Stomach (tissue), 9 donors: ENCODE data around the gene CIROP. TPM values are rescaled to one million over a fixed set of nuclear protein-coding genes. Genes with fewer than 3 reads are reported as not detected.

Experiments used
- DNase-seq, 2 donors: peaks; one replicate each; pipeline versions ENCODE4 v3.0.0 to v3.0.0-alpha.2; 2013 to 2019
- H3K27ac ChIP-seq, 5 donors: fragments of 200-600 bp in 4 of 5; sonication (generic) in 4 of 5; one replicate each; pipeline ENCODE4 v1.5.1; 2013 to 2019; ENCODE audit warnings: mild to moderate bottlenecking in 1 of 5, moderate library complexity in 1 of 5
- H3K27me3 ChIP-seq, 3 donors: fragments of 200-600 bp; sonication (generic); one replicate each; pipeline ENCODE4 v1.5.1; 2017 to 2019; ENCODE audit warnings: mixed run types in 1 of 3
- H3K36me3 ChIP-seq, 4 donors: fragments of 200-600 bp; sonication (generic); 1 replicate in 3 of 4; 2 replicates in 1 of 4; pipeline ENCODE4 v1.5.1; 2016 to 2019
- H3K4me1 ChIP-seq, 4 donors: fragments of 200-600 bp; sonication (generic); one replicate each; pipeline ENCODE4 v1.5.1; 2016 to 2019
- H3K4me3 ChIP-seq, 4 donors: fragments of 200-600 bp; sonication (generic) in 3 of 4; one replicate each; pipeline ENCODE4 v1.5.1; 2016 to 2019; ENCODE audit warnings: mild to moderate bottlenecking in 1 of 4
- H3K9me3 ChIP-seq, 4 donors: fragments of 200-600 bp; sonication (generic); one replicate each; pipeline ENCODE4 v1.5.1; 2016 to 2019
- EP300 ChIP-seq: sonication (generic); formaldehyde crosslinking; IDR thresholded peaks from one replicate; pipeline ENCODE4 v1.6.1; 2017; ENCODE audit warnings: antibody characterized with exemption
- POLR2A ChIP-seq, 4 donors: fragments of 450-650 bp; IDR thresholded peaks; one replicate each; pipeline ENCODE4 v1.6.1; 2016; ENCODE audit warnings: antibody characterized with exemption in 4 of 4, control low read depth in 2 of 4, mild to moderate bottlenecking in 1 of 4, moderate library complexity in 1 of 4
- POLR2AphosphoS5 ChIP-seq, 3 donors: sonication (generic); formaldehyde crosslinking; IDR thresholded peaks; one replicate each; pipeline ENCODE4 v1.6.1; 2016; ENCODE audit warnings: antibody characterized with exemption in 3 of 3
- WGBS, 5 donors: extraction: QIAGEN DNeasy Blood & Tissue Kit in 3 of 5; methylation state at CpG; one replicate each; pipeline versions ENCODE4 v1.1.5 to v1.1.7; 2013 to 2018; 5-methylcytosine and 5-hydroxymethylcytosine counted together
- intact Hi-C: fragments of 100-400 bp; cut with DNase I; formaldehyde crosslinking; loops from one replicate; pipeline ENCODE4 v1.15.1; 2023; ENCODE audit warnings: low total_unique reads
- polyA plus RNA-seq, 3 donors: library from polyadenylated mRNA; stranded (reverse); fragments of 200-250 nt; gene quantifications; one replicate each; pipeline ENCODE4 v1.2.3, GENCODE V29; 2013
- total RNA-seq, 5 donors: library from RNA; depleted of rRNA; stranded (reverse); fragments of >200 nt; gene quantifications; one replicate each; pipeline versions ENCODE4 v1.1.0 to v1.2.3, GENCODE V29; 2014 to 2016
- TF ChIP-seq, protein P1 (sequence below), 7 experiments: fragments of 450-650 bp in 4 of 7; fragments of 200-600 bp in 3 of 7; sonication (generic) in 3 of 7; IDR thresholded peaks; one replicate each; pipeline ENCODE4 v1.5.1; 2016 to 2019; ENCODE audit warnings: antibody characterized with exemption in 7 of 7, control low read depth in 2 of 7, mild to moderate bottlenecking in 1 of 7
- donor health status: healthy with polysubstance abuse.
- donor health status: Bipolar disorder and iron deficiency.
- donor health status: healthy.

Gene CIROP
- total and polyA plus RNA-seq, 8 donors, result not detected

DNA sequence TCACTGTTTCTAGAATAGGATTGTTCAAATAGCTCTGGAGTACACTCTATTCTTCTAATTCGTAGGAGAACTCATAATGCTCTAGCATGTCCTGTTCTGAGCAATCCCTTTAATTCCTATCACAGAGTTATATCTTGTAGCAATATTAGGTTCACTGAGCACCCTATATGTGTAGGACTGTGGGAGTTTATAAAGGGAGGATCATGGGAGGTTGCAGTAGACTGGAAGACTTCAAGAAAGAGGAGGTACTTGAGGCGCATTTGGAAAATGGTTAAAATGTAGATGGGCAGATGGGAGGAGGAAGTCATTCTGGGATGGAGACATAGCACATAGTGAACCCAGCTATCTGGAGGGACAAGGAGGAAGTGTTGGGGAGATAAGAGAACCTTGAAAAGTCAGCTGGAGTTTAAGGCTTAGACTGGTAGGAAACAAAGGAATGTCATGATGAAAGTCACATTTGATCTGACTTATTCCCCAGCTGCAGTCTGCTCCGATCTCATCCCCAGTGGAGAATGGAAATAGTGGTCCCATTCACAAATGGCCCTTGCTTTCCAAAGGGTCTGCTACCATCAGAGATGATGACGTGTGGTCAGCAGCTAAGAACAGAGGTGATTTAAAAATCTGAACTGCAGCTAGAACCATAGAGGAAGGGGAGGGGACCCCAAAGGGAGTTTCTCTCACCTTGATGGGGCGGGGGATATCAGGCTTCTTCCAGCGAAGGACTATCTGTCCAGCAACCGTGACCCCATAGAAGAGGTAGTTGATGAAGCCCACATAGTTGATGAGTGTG, 24.4 kb upstream of the CIROP start:
- Histone ChIP-seq H3K9me3 (no peaks in the 10 kb centered on the region), H3K27ac (no peak overlapping the region), H3K4me1 (peaks cover 0 to 25% (median 1%) of the 10 kb centered on the region in 4 donors), H3K4me3 (no peak overlapping the region), H3K27me3 (no peaks in the 10 kb centered on the region), H3K36me3 (peaks cover 28 to 71% (median 69%) of the 10 kb centered on the region in 4 donors)
- TF ChIP-seq POLR2A (IDR thresholded peaks at IDR 0.05) (no peak), POLR2AphosphoS5 (IDR thresholded peaks at IDR 0.05) (no peak), EP300 (no peak)
- TF ChIP-seq, protein P1, sequence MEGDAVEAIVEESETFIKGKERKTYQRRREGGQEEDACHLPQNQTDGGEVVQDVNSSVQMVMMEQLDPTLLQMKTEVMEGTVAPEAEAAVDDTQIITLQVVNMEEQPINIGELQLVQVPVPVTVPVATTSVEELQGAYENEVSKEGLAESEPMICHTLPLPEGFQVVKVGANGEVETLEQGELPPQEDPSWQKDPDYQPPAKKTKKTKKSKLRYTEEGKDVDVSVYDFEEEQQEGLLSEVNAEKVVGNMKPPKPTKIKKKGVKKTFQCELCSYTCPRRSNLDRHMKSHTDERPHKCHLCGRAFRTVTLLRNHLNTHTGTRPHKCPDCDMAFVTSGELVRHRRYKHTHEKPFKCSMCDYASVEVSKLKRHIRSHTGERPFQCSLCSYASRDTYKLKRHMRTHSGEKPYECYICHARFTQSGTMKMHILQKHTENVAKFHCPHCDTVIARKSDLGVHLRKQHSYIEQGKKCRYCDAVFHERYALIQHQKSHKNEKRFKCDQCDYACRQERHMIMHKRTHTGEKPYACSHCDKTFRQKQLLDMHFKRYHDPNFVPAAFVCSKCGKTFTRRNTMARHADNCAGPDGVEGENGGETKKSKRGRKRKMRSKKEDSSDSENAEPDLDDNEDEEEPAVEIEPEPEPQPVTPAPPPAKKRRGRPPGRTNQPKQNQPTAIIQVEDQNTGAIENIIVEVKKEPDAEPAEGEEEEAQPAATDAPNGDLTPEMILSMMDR (IDR thresholded peaks at IDR 0.05), result no peak
- intact Hi-C loops, result no loop called here
- WGBS, 5 donors, result 86 to 96% (median 91%) methylated on average over 7 of the region's 7 CpGs
- DNase-seq, result no peak

DNA sequence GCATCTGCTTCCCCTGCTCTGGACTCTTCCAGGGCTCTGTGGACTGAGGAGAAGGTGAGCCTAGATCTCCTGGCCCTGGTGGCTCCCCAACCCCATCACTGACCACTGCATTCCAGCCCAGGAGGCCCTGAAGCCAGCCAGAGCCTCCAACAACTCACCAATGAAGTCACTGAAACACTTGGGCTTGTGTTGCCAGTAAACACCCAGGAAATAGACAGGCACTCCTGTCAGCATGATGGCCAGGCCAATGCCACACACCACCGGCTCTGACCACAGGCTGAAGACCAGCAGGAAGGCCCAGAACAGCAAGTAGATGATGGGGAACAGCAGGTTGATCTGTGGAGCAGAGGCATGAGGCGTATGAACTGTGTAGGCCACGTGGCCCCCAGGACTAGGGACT, 23.1 kb upstream of the CIROP start:
- no peak for DNase-seq
- no peaks in the 10 kb centered on the region for H3K9me3 ChIP-seq
- TF ChIP-seq, protein P1 (IDR thresholded peaks at IDR 0.05), result no peak
- TF ChIP-seq POLR2A (IDR thresholded peaks at IDR 0.05), result no peak
- no peak for TF ChIP-seq POLR2AphosphoS5 (IDR thresholded peaks at IDR 0.05)
- TF ChIP-seq EP300, result no peak
- peaks cover 0 to 38% (median 8%) of the 10 kb centered on the region in 4 donors for H3K4me1 ChIP-seq
- intact Hi-C loops, result no loop called here
- no peaks in the 10 kb centered on the region for H3K27me3 ChIP-seq
- H3K4me3 ChIP-seq, result no peak overlapping the region
- 85 to 94% (median 91%) methylated on average over 3 of the region's 3 CpGs for whole genome bisulfite sequencing, 5 donors
- H3K36me3 ChIP-seq, result peaks cover 28 to 68% (median 65%) of the 10 kb centered on the region in 4 donors
- no peak overlapping the region for H3K27ac ChIP-seq

DNA sequence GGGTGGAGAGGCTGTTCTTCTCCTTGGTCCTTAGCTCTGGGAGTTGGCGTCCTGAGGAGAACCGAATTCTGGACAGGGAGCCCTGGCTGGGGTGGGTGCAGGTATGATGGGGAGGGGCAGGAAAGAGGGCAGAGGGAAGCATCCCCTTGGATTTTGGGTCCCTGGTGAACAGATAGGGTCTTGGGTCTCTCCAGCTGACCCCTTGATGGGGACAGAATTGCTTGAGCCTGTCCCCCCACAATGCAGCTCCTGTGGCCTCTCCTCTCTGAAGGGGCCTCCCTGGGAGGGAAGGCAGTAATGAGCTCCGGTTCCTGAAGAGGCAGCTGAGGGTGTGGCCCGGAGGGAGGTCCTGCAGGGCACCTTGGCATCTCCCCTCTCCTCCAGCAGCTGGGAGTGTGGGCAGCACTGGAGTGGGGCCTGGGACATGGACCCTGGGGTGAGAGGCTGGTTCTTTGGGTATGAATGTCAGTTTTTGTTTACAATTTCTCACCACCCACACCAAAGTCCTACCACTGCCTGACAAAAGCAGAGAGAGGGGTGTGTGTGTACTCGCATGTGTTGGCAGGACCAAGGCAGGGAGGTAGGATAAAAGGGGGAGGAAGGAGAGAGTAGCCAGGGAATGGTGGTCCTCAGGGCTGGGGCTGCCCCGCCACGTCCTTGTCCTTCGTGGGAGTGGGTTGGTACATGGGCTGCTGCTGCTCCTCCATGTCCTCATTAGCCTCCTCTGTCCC, 21.9 kb upstream of the CIROP start:
- DNase-seq, result no peak
- no peak overlapping the region for H3K4me3 ChIP-seq
- peaks cover 28 to 57% (median 55%) of the 10 kb centered on the region in 4 donors for H3K36me3 ChIP-seq
- H3K4me1 ChIP-seq, result peaks cover 0 to 44% (median 12%) of the 10 kb centered on the region in 4 donors
- no peaks in the 10 kb centered on the region for H3K27me3 ChIP-seq
- TF ChIP-seq POLR2A (IDR thresholded peaks at IDR 0.05) (no peak), EP300 (no peak), POLR2AphosphoS5 (IDR thresholded peaks at IDR 0.05) (no peak)
- TF ChIP-seq, protein P1 (IDR thresholded peaks at IDR 0.05), result no peak
- intact Hi-C loops, result no loop called here
- 81 to 88% (median 84%) methylated on average over 8 of the region's 8 CpGs for WGBS, 5 donors
- no peaks in the 10 kb centered on the region for H3K9me3 ChIP-seq
- peak overlapping the region in 1 of 5 donors; percentile 25 for H3K27ac ChIP-seq

DNA sequence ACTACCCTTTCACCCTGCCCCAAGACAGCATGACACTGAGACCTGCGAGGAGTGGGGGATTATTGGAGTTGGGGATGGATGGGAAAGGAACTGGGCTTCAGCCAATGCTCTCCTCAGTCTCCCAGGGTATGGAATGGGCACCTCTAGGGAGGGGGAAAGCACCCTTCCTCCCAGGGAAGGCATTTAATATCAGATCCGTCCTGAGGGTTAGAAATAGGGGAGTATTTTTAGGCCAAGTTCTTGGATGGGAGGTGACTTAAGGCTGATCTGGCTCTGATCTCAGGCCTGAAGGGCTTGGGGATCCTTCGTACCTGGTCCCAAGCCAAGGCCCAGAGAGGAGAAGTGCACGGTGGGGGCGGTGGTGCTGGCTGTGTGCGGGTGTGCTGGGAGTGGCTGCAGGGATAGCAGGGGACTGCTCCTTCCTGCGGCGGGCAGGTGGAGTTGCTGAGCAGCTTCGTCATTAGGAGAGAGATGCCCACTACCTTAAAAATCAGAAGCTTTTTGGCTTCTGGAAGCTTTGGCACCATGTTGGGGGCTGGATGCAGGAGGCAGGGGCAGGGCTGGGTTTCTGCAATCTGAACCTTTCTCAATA, 21.2 kb upstream of the CIROP start:
- DNase-seq, result no peak
- no peaks in the 10 kb centered on the region for H3K9me3 ChIP-seq
- WGBS, 5 donors, result 64 to 73% (median 66%) methylated on average over 8 to 9 of the region's 9 CpGs
- peaks cover 25 to 50% (median 48%) of the 10 kb centered on the region in 4 donors for H3K36me3 ChIP-seq
- H3K27ac ChIP-seq, result peak overlapping the region in 2 of 5 donors; percentile 19 to 25
- H3K27me3 ChIP-seq, result no peaks in the 10 kb centered on the region
- no peak overlapping the region for H3K4me3 ChIP-seq
- no peak for TF ChIP-seq EP300
- TF ChIP-seq POLR2AphosphoS5 (IDR thresholded peaks at IDR 0.05), result no peak
- no peak for TF ChIP-seq POLR2A (IDR thresholded peaks at IDR 0.05)
- TF ChIP-seq, protein P1 (IDR thresholded peaks at IDR 0.05), result no peak
- intact Hi-C loops, result no loop called here
- peaks cover 7 to 47% (median 18%) of the 10 kb centered on the region in 4 donors for H3K4me1 ChIP-seq
